Activated gamma-delta T cell (primary cell): ENCODE data around the gene KLF6.
"Not testable (repeated sequence)": the region's sequence is repeated elsewhere in the genome, so short reads cannot be mapped to it uniquely, and the experiment has no call there.

Experiments used
- DNase-seq: peaks from one replicate; lab custom pipeline; 2025; lab: John Stamatoyannopoulos, UW

KLF6 gene

DNA sequence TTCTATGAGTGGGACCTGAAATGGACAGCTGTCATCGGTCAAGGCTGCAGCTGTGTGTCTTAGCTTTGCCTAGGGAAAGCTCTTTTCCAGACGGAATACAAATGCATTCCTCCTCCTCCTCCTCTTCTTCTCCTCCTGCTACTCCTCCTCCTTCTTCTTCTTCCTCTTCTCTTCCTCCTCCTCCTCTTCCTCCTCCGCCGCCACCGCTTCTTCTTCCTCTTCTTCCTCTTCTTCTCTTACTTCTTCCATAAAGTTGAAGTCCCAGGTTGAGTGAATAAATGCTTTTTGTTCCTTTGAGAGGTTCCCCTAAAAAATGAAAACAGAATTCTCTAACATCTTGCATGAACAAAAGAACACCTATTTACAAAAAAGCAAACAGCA, 28.7 kb downstream of the KLF6 start:
- no peak for DNase-seq

DNA sequence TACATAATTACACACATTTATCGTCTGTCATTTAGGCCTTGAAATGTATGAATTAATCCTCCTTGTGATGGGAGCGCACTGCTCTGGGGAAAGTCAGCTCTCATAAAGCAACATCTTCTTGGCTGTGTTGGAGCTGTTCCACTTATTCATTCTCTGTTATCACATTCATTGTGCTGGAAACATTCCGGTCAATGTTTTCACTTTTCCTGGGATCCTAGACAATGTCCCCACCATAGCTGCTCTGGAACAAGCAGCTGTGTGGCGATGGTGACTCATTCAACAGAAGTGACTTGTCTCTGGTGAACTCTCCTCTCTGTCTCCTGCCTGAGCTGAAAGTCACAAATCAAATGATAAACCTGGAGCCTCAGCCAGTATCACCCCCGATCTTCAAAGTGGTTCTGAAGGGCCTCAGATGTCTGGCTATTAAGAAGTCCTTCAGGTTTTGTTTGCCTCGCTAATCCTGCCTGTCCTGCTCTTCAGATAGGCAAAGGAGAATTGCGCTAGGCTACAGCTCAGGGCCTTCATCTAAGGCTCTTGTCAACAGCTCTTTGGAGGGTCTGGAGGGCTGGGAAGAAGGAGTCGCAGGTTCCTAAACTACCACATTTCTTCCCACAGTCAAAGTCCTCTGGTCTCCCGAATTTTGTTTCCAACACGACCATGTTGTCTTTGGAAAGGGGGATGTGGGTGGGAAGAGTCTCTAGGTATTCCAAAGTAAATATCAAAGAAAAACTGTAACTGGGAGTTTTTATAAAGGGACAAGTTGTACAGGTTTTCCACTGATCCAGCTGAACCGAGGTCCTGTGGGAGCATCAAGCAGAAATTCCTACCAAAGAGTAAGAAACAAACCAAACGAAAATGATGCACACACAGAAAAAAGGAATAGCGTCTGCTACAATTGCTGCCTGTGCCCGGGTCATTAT, 29.3 kb downstream of the KLF6 start:
- no peak for DNase-seq

DNA sequence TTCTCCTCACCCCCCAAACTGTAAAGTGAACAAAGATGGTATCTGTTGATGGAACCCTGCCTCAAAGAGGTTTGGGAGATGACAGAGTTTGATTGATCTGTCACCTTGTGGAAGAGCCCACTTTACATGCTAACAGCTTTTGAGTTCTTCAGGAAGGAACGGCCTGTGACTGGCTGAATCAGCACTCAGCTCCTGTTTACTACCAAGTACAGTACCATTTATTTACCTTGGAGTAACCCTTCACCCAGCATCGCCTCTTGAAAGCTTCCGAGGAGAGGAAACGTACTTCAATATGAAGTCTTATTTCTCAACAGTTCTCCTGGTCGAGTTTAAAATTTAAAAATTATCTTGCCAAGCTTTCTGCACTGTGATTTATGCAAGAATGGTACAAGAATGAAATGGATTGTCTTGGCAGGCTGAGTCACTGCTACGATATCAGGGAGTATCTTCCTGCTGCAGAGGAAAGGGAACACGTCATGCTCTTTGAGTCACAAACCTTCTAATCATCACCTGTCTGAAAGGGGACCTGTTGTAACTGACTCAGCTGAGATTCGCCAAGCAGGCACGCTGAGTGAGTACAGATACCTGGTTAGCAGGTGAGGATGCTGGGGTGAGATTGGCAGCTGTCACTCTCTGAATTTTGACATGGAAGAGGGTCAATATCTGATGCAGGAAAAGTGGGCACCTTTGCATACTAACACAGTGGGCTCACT, 30.1 kb downstream of the KLF6 start:
- DNase-seq, result no peak

DNA sequence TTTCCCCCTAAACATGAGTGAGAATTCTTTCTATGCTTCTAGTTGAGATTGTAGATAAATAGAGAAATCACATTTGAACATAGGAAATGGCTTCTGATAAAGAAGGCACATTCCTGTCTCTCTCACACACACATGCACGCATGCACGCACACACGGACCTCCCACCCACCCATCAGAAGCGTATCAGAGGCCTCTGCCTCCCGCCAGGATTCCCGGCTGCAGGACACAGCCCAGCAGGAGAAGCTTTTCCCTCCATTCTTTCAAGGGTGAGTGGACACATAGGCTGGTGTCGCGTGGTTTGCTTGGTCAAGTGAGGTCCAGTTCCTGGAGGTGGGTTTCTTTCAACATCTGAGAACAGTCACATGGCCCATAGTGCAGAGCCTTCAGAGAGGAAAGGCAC, 34.2 kb downstream of the KLF6 start:
- no peak for DNase-seq

DNA sequence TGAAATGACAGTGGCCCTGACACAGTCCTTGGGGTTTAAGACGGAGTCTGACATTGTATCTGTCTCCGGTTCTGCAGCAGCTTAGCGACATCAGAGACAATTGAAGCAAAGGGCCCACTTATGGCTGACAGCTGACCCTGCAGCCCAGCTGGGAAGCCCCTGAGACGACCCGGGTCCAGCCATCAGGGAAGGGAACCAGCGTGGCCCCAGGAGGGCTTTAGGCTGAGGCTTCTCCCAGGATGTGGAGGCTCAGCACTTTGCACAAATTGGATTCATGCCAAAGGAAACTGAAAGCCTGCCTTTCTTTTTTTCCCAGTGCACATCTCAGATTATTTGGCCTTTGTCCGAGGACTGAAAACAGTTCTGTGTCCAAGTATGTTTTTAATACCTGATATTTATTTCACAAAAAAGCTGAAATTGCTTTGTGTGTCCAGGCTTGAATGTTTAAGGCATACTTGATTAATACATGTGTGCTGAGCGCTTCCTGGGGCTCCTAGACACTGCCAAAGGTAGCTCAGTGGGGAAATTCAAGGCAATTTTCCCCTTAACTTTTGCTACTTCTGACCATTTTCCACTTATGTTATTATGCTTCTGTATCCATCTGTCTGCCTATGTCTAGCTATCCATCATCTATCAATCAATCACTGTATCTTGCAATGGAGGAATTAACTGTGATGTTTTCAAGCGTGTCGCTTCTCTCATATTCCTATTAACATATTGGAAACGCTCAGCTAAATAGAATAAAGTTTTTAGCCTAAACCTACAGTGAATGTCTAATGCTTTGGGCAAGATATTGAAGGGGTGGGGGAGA, 34.8 kb downstream of the KLF6 start:
- DNase-seq, result no peak

DNA sequence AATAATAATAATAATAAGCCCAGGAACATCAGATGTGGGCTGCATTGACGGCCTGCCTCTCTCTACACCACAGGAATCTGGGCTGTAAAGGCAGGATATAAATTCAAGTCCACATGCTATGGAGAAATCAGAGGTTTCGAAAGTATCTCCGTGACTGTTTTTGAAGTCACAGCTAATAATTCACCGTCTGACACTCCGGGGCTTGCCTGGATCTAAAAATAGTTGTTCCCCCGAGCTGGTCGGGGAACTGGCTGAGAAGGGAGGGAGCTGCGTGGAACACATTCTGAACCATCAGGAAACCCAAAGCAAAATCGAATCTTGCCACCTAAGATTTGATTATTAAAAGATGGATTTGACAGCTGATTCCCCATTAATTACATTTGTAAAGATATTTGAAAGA, 35.4 kb downstream of the KLF6 start:
- DNase-seq, result no peak

DNA sequence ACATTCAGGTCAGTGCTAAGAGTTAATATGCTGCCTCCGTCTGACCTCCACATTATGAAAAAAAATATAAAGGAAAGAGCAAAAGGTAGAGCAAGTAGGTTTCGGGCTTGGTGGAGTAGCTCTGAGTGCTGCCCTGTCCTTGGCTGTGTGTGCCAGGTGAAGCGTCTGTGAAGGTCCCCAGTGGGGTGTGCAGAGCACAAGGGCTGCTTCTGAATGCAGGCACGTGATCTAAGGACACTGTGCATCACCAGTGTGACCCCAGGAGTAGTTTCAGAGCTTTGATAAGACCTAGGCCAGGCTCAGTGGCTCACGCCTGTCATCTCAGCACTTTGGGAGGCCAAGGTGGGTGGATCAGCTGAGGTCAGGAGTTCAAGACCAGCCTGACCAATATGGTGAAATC, 36.0 kb downstream of the KLF6 start:
- no peak for DNase-seq

DNA sequence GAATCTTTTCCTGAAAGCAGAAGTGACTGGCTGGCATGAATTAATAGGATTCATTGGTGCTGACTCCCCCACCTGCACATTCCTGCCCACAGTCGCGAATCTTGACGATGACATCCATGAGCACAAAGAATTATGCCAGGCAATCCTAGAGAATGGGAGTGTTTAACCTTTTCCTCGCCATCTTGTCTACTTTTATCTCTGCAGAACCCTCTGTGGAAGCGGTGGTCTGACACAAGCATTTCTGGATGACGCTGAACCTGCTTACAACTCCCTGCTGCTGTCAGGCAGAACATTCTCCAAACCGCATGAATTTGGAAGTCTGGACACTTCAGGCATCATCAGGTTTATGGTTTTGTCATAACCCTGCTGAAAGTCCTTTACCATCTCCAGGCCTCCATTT, 36.5 kb downstream of the KLF6 start:
- DNase-seq, result no peak

DNA sequence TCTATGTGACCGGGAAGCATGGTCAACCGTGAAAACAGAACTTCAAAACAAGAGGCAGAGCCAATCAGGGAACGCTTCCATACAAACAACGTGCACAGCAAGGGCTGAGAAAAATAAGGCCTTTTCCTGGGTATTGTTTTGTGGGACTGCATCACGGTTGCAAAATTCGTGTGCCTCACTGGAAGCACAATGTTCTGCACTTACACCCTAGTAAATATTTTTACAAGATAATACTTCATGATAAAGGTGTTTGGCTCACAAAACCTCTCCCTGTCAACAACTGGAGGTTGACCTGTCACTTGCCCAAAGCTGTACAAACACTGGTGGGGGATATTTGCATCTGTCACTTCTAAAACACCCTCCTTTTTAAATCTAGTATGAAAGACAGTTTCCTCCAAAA, 37.0 kb downstream of the KLF6 start:
- no peak for DNase-seq

DNA sequence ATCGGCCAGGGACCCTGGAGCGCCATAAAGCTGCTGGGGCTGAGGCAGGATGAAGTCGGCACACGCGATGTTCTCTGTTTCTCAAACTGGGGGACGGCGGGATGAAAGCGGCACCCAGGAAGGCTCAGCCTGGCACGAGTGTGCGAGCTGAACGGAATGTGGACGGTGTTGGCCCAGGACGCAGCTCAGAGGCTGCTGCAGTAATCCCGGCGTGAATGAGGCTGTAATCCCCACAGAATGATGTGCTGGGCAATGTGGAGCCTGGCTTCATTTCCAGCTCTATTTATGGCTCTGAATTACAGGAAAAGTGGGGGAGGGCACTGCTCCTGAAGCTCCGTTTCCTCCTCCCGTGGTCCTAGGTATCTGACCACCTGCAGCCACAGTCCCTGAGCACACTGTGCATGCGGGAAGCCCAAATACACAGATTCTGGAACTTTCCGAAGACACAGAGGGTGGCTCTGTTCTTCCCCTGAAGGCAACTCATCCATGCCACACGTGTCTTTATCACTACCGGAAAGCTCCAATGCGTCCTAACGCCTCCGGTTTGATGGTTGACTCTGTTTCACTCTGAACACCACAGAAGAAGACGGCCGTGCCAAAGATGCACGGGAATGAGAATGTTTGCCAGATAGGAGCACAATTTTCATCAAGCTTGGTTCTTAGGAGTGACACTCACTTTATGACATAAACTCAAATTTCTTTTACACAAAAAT, 37.6 kb downstream of the KLF6 start:
- no peak for DNase-seq

DNA sequence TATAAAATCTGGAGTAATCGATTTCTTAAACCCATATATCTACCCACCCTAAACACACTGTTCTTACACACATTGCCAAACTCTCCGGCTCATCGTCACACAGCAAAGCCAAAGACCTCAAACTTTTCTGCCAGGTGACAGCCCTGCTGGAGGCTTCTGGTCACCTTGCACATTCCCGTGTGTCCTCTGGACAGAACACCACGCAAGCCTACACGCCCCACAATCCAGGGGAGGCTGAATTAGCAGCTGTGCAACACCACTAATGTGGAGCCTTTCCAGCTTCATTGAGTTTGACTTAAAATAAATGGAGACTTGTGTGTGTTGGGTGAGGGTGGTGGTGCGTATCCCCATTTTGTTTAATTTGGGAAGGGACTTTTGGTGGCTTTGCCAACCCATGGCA, 38.4 kb downstream of the KLF6 start:
- no peak for DNase-seq

DNA sequence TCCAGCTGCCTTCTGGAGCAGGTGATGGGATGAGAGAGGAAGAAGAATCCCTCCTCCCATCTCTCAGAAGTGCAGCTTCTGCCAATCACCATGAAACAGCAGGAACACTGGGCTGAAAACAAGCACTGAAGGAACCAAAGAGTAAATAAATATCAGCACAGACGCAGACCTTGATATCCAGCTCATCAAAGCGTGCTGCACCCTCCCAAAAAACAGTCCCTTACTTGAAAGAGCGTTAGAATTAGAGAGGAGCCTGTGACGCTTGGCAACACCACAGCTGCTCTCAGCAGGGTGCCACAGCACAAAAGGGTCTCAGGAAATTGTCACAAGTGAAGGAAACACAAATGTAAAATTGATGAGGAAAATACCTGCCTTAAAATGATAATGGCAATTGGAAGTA, 39.5 kb downstream of the KLF6 start:
- DNase-seq, result no peak

DNA sequence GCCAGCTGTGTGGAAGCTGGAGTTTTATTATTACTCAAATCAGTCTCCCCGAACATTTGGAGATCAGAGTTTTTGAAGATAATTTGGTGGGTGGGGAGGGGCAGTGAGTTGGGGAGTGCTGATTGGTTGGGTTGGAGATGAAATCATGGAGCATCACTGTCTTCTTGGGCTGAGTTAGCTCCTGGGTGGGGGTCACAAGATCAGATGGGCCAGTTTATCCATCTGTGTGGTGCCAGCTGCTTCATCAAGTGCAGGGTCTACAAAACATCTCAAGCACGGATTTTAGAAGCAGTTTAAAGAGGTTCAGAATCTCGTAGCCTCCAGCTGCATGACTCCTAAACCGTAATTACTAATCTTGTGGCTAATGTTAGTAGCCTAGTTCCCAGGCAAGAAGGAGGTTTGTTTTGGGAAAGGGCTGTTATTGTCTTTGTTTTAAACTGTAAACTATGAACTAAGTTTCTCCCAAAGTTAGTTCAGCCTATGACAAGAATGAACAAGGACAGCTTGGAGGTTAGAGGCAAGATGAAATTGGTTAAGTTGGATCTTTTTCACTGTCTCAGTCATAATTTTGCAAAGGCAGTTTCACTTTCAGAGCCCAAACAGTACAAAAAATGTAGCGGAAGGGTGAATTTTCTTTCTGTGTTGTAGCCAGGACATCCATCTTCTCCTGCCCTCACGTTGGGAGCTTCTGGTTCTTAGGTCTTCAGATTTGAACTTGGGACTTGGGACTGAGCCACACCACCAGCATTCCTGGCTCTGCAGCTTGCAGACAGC, 43.1 kb downstream of the KLF6 start:
- DNase-seq, result no peak

DNA sequence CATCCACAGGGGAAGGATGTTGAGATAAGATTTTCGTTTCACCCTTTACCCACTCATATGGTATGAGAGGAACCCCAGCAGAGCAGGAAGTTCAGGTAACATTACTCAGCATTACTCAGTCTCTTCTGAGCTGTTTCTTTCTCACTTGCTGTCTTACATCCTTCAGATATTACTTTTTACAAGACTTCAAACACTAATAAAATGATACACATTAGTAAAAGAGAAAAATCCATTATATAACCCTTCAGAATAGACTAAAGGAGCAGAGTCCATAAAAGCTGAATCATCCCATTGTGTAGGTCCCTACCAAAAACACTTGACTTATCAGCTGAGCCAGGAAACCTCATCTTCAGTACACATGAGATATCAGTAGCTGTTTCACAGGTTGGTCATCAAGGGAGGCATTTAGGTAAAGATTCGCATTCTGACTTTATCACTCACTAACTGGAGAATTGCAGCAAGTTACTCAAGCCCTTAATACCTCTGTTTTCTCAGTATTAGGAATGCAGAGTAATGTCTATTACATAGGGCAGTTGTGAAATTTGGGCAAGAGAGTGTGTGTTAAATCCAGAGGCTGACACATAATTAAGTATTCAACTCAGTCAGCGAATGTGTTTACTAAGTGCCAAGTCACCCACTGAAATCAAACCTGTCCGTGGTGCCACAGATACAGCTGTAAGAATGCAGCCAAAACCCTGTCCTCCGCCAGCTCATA, 44.7 kb downstream of the KLF6 start:
- DNase-seq, result no peak

DNA sequence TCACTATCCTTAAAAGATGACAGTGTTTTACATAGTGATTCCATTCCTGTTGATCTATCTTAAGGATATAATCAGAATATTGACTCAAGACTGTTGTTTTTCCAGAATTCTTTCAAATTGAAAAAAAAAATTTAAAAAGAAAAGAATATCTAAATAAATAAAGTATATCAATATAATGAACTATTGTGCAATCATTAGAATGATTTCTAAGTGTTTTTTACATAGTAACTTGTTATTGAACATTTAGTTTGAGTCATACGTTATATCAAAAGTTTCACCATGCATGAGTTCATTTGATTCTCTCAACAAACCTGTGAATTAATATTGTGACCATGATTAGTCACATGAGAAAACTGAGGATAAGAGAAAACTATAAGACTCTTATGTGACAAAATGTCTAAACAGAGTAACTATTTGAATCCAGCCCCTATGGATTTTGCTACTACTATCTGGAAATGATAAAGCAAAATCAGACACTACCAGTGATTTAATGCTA, 46.1 kb downstream of the KLF6 start:
- no peak for DNase-seq

DNA sequence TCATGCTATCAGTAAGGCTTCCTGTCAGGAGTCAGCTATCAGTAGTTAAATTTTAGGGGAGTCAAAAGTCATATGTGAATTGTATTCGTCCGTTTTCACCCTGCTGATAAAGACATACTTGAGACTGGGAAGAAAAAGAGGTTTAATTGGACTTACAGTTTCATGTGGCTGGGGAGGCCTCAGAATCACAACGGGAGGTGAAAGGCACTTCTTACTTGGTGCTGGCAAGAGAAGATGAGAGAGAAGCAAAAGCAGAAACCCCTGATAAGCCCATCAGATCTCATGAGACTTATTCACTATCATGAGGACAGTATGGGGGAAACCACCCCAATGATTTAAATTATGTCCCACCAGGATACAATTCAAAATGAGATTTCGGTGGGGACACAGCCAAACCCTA, 47.1 kb downstream of the KLF6 start:
- DNase-seq, result no peak

DNA sequence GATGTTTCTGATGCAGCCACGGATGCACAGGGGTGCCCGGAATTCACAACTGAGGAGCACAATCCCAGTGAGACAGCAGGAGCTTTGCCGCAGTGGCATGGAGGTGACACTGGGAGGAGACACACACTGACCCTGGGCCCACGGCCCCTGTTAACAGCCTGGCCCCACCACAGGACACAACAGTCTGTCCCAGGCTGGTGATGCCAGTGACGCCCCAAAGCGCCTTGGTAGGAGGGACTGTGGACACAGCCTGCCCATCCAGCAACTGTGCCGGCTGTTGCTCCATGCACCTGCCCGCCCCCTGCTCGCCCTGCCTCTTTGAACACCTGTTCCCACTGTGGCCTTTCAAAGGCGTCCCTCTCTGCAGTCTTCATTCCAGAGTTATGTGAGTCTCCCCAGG, 49.8 kb downstream of the KLF6 start:
- DNase-seq, result no peak

DNA sequence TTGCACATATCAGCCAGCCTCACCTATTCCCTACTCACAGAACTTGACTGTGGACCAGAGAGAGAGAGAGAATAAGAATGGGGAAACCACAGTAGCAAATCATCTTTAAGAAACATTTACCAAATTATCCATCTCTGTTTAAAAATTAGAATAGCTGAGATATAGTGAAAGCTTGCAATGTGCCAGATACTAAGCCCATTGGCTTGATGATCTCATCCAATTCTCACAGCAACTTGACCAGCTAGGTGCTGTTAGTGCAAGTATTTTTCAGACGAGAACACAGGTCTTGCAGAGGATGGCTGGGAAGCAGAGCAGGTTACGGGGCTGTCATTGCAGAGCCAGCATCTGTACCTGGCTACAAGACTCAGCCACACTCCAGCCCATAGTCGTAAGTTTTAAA, 50.9 kb downstream of the KLF6 start:
- no peak for DNase-seq

DNA sequence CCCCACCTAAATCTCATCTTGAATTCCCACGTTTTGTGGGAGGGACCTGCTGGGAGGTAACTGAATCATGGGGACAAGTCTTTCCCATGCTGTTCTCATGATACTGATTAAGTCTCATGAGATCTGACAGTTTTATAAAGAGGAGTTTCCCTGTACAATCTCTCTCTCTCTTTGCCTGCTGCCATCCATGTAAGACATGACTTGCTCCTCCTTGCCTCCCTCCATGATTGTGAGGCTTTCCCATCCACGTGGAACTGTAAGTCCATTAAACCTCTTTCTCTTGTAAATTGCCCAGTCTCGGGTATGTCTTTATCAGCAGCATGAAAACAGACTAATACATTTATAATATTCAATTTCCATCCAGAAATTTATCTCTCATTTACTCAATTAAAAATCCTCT, 52.8 kb downstream of the KLF6 start:
- DNase-seq, result not testable (repeated sequence)

DNA sequence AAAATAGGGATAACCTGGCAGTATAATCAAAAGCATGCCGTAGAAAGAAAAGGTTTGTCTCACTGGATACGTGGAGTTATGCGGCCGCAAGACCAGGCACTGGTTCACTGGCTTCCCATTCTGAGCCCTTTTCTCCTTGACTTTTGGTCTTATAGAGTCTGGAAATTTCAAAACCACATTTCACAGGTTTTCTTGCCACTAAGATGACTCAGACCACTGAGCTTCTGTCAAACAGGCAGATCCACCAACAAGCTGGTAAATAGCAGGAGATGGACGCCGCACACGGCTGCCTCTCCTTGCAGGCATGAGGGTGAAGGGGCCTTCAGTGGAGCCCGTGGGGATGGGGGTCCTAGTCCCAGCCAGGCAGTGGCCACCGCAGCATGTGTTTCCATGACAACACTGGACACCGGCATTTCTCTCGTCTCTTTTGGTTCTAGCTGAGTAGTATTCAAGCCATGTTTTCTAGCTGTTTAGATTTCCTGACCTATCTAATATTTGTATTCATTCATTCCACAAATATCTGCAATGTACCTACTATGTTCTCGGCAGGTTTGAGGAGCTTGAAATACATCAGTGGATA, 55.5 kb downstream of the KLF6 start:
- no peak for DNase-seq
